PFSK-1 (cell line): ENCODE measurements around the gene GAB3.

Experiments used
- FOXP2 ChIP-seq: optimal IDR thresholded peaks from 2 replicates; pipeline ENCODE3; 2011; ENCODE audit warnings: borderline replicate concordance, control low read depth, inconsistent platforms; ENCODE audit not compliant: insufficient read depth; ENCODE audit errors: extremely low read length, extremely low read depth
- POLR2AphosphoS5 ChIP-seq: IDR thresholded peaks from 2 replicates; pipeline ENCODE4 v1.6.1; 2012; ENCODE audit warnings: low read depth, mild to moderate bottlenecking, control low read depth, low read length, moderate library complexity
- SIN3A ChIP-seq: IDR thresholded peaks from 2 replicates; pipeline ENCODE4 v1.6.1; 2012; ENCODE audit warnings: mild to moderate bottlenecking, low read length, moderate library complexity, borderline replicate concordance; ENCODE audit not compliant: insufficient read depth
- TAF1 ChIP-seq: IDR thresholded peaks from 2 replicates; pipeline ENCODE4 v1.6.1; 2012; ENCODE audit warnings: low read length, control low read depth, borderline replicate concordance; ENCODE audit not compliant: insufficient read depth
- TF ChIP-seq, protein P1 (sequence below), 2 experiments: IDR thresholded peaks; 2 replicates each; pipeline versions ENCODE4 v1.6.1 to v1.8.0; 2011 to 2012; ENCODE audit warnings: low read depth in 2 of 2, low read length in 2 of 2, control low read depth in 1 of 2, inconsistent platforms in 1 of 2, mild to moderate bottlenecking in 1 of 2, moderate library complexity in 1 of 2; ENCODE audit not compliant: insufficient read depth in 1 of 2

The GAB3 gene

DNA sequence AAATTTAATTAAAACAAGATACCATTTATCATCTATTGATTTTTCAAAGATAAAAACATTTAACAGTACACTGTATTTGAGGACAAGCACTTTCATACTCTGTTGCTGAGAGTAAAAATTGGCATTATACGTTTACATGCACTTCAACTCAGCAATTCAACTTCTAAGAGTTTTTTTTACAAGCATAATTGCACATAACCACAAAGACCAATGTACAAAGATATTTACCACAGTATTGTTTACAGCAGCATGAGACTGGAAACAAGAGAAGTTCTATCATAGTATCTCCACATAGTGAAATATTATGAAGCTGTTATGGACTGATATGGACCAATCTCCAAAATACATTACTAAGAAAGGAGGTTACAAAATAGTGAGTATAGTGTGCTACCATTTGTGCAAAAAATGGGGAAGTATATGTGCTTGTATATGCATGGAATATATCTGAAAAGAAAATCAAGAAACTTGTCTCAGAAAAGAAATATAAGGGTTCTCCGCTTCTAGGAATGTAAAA is 10.9 kb downstream of the GAB3 start:
- TF ChIP-seq, protein P1, sequence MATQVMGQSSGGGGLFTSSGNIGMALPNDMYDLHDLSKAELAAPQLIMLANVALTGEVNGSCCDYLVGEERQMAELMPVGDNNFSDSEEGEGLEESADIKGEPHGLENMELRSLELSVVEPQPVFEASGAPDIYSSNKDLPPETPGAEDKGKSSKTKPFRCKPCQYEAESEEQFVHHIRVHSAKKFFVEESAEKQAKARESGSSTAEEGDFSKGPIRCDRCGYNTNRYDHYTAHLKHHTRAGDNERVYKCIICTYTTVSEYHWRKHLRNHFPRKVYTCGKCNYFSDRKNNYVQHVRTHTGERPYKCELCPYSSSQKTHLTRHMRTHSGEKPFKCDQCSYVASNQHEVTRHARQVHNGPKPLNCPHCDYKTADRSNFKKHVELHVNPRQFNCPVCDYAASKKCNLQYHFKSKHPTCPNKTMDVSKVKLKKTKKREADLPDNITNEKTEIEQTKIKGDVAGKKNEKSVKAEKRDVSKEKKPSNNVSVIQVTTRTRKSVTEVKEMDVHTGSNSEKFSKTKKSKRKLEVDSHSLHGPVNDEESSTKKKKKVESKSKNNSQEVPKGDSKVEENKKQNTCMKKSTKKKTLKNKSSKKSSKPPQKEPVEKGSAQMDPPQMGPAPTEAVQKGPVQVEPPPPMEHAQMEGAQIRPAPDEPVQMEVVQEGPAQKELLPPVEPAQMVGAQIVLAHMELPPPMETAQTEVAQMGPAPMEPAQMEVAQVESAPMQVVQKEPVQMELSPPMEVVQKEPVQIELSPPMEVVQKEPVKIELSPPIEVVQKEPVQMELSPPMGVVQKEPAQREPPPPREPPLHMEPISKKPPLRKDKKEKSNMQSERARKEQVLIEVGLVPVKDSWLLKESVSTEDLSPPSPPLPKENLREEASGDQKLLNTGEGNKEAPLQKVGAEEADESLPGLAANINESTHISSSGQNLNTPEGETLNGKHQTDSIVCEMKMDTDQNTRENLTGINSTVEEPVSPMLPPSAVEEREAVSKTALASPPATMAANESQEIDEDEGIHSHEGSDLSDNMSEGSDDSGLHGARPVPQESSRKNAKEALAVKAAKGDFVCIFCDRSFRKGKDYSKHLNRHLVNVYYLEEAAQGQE (IDR thresholded peaks at IDR 0.05; ENCODE audit: insufficient read depth in 1 of 2, low read depth in 2 of 2, low read length in 2 of 2), result no peak
- TF ChIP-seq POLR2AphosphoS5, result no peak
- TF ChIP-seq TAF1, result no peak
- no peak for TF ChIP-seq FOXP2
- TF ChIP-seq SIN3A, result no peak

DNA sequence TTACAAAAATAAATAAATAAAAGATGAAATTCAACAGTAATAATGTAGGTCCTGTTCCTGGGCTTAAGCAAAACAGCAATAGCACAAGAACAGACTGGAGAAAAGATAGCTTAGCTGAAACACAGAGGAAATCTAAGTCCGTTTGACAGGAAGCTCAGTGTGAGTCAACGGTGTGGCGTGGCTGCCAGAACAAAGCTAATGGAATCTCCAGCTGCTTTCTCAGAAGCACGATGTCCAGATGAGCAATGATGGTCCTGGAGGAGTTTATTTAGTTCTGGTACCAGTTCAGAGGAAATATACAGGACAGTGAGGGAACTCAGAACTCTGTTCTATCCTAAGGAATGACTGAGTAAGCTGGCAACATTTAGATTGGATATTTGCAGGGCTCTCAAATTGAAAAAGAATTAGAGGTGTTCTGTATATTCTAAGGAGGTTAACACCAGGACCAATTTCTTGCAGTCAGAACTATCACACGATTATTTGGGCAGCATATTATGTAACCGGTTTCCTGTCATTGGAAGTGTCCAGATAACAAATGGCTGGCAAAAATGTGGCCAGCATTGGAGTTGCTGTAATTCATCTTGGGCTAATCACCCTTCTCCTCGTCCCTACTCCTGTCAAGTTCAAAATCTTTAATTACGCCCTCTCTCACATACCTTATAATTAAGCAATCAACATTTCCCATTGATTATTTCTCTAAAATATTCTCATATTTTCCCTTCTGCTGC is 12.7 kb downstream of the GAB3 start:
- TF ChIP-seq SIN3A (no peak), FOXP2 (no peak), POLR2AphosphoS5 (no peak), TAF1 (no peak)
- TF ChIP-seq, protein P1 (IDR thresholded peaks at IDR 0.05; ENCODE audit: insufficient read depth in 1 of 2, low read depth in 2 of 2, low read length in 2 of 2), result no peak

DNA sequence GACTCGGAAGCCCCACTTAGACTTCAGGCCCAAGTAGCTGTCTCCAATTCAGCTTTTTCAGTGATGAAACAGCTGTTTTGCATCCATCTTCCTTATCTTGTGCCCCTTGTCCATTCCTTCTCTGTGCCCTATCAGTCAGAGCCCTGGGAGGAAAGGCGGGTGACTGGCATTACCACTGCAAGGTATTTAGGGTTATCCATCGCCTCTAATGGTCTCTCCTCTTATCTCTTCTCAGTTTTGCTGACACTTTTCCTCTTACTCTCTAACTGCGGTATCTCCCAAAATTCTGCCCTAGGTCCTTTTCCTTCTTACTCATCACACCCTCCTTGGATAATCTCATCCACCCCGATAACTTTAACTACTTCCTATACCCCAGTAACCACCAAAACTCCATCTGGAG is 13.7 kb downstream of the GAB3 start:
- TF ChIP-seq SIN3A (no peak), POLR2AphosphoS5 (no peak), FOXP2 (no peak), TAF1 (no peak)
- TF ChIP-seq, protein P1 (IDR thresholded peaks at IDR 0.05; ENCODE audit: insufficient read depth in 1 of 2, low read depth in 2 of 2, low read length in 2 of 2), result no peak

DNA sequence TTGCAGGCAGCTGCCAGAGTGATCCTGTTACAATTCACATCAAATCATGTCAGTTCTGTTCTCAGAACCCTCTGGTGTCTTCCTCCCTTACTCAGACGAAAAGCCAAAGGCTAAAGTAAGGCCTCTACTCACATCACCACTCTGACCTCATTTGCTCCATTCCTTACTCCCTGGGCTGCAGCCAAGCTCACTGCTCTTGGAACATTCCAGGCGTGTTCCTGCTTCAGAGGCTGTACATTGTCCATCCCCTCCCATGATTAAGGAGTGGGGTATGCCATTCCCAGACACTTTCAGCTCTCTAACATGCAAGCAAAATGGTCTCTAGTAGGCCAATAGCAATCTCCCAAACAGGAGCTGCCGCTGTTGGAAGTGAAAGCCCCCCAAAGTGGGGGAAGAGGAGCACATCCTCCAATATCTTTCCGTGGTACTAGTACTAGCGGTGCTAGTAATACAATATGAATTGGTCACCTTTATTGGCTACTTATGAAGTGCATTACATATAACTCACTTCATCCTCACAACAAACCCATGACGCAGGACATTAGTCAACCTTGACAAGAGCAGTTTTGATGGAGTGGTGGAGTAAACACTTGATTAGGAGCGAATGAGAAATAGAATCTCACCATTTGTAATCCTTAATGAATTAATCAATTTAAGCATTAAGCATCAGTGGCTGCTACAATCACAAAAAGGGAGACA is 15.0 kb downstream of the GAB3 start:
- TF ChIP-seq FOXP2 (no peak), SIN3A (no peak)

DNA sequence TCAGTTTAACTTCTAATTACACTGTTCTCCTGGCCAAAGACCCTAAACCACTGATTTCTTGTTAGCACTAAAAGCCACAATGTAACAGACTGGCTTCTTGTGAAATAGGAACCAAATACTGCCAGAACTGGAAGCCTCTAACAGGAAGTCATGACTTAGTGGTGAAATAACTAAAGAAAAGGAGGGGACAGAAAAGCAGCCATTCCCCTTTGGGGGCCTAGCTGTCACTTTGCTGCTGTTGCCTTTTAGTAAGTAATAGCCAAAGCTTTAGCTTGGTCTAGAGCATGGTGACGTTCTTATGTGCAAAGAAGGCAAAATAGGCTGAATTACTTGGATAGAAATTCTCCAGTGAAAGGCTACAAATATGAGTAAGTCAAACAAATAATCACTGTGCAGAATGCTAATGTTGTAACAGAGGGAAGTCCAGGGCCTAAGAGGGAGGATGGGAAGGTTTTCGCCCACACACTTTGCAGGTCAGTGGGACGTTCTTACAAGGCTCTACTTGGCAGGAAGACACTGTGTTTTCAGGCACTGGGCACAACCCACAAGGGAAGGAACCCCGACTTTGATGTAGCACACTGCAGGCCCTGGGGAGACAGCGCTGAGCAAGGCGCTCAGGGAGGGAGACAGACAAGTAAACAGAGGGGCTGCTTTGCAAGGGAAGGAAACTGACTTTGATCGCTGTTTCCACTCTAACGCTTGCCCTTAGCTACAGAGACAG is 16.7 kb downstream of the GAB3 start:
- no peak for TF ChIP-seq POLR2AphosphoS5
- no peak for TF ChIP-seq SIN3A
- TF ChIP-seq, protein P1 (IDR thresholded peaks at IDR 0.05; ENCODE audit: insufficient read depth in 1 of 2, low read depth in 2 of 2, low read length in 2 of 2), result no peak
- no peak for TF ChIP-seq TAF1
- no peak for TF ChIP-seq FOXP2
